ENCODE data around the gene GPR137. TPM values are rescaled to one million over a fixed set of nuclear protein-coding genes. Genes with fewer than 3 reads are reported as not detected.

GPR137 gene
- total and polyA plus RNA-seq, 9 of the 15 experiments (the other 6 are each of a cell fraction or from before 2014, with no cell fraction given), result 0.32 to 26.7 (median 10.7) TPM

DNA sequence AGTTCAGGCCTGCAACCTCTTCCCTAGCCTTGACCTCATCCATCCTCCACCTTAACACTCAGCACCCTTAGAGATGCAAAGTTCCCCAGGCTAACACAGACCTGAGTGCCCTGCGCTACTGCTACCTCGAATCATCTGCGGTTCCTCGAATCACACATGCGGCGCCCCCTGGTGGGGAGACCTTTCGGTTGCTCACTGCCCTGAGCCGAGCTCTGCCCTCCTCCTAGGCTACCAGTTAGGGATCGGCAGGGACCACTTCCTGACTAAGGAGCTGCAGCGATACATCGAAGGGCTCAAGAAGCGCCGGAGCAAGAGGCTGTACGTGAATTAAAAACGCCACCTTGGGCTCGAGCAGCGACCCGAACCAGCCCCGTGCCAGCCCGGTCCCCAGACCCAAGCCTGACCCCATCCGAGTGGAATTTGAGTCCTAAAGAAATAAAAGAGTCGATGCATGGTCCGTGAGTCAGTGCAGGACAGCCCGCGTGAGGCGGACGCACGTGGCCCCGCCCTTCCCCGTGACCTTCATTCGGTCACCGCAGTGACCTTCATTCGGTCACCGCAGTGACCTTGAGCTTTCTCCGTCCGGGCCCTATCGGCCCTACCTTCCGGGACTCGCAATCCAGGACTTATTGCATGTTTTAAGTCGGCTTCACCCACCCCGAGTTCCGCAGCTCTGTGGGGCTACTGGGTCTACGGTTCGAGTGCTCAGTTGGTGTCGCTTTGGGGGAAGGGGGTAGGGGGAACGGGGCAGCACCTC lies 18.8 kb downstream of the GPR137 start (continued):
- TF ChIP-seq CTBP1 (IDR thresholded peaks at IDR 0.05; ENCODE audit: borderline replicate concordance) (peak; percentile 87; the same call in 1 of the 2 replicates), HCFC1 (IDR thresholded peaks at IDR 0.05; ENCODE audit: low read depth, low read length) (no peak), FOXA1 (IDR thresholded peaks at IDR 0.05; ENCODE audit: borderline replicate concordance) (no peak), HMG20B (CRISPR knock-in tag; IDR thresholded peaks at IDR 0.05) (no peak), EHMT2 (IDR thresholded peaks at IDR 0.05) (no peak), ELF4 (CRISPR knock-in tag; IDR thresholded peaks at IDR 0.05) (no peak), CBX8 (IDR thresholded peaks at IDR 0.05; ENCODE audit: borderline replicate concordance, extremely low read depth, low read depth, low read length, poor library complexity, severe bottlenecking) (no peak), ZNF408 (CRISPR knock-in tag; IDR thresholded peaks at IDR 0.05; ENCODE audit: low read depth) (no peak), SREBF1 (IDR thresholded peaks at IDR 0.05; ENCODE audit: borderline replicate concordance, low read depth, low read length) (no peak), ZNF224 (CRISPR knock-in tag; IDR thresholded peaks at IDR 0.05) (no peak), ZNF354B (CRISPR knock-in tag; IDR thresholded peaks at IDR 0.05) (no peak), MAFF (IDR thresholded peaks at IDR 0.05; ENCODE audit: low read length) (no peak), ATF1 (CRISPR knock-in tag; IDR thresholded peaks at IDR 0.05) (no peak), ATF1 (tag; IDR thresholded peaks at IDR 0.05) (peak; percentile 78), KDM4B (IDR thresholded peaks at IDR 0.05; ENCODE audit: borderline replicate concordance in 2 of 2, low read depth in 1 of 2) (no peak), CEBPG (CRISPR knock-in tag; IDR thresholded peaks at IDR 0.05) (no peak; the same call in 1 of the 2 replicates), CEBPG (tag; conservative IDR thresholded peaks at IDR 0.05 in 1 of 2, IDR thresholded peaks at IDR 0.05 in 1 of 2) (no peak), SIN3A (IDR thresholded peaks at IDR 0.05; ENCODE audit: borderline replicate concordance in 2 of 2, control insufficient read depth in 1 of 2, low read depth in 2 of 2, low read length in 2 of 2) (0 out of 4 replicates have a peak, but pooled peaks of 1 of the 2 experiments have one; percentile 37), RB1 (IDR thresholded peaks at IDR 0.05; ENCODE audit: low read depth) (peak; percentile 16; the same call in 1 of the 2 replicates), SMARCC2 (IDR thresholded peaks at IDR 0.05; ENCODE audit: low read depth) (no peak)
- TF ChIP-seq, protein P1, sequence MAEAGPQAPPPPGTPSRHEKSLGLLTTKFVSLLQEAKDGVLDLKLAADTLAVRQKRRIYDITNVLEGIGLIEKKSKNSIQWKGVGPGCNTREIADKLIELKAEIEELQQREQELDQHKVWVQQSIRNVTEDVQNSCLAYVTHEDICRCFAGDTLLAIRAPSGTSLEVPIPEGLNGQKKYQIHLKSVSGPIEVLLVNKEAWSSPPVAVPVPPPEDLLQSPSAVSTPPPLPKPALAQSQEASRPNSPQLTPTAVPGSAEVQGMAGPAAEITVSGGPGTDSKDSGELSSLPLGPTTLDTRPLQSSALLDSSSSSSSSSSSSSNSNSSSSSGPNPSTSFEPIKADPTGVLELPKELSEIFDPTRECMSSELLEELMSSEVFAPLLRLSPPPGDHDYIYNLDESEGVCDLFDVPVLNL (CRISPR knock-in tag; IDR thresholded peaks at IDR 0.05; ENCODE audit: low read depth), result no peak
- TF ChIP-seq, protein P2, sequence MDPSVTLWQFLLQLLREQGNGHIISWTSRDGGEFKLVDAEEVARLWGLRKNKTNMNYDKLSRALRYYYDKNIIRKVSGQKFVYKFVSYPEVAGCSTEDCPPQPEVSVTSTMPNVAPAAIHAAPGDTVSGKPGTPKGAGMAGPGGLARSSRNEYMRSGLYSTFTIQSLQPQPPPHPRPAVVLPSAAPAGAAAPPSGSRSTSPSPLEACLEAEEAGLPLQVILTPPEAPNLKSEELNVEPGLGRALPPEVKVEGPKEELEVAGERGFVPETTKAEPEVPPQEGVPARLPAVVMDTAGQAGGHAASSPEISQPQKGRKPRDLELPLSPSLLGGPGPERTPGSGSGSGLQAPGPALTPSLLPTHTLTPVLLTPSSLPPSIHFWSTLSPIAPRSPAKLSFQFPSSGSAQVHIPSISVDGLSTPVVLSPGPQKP (CRISPR knock-in tag; IDR thresholded peaks at IDR 0.05), result no peak
- TF ChIP-seq, protein P3, sequence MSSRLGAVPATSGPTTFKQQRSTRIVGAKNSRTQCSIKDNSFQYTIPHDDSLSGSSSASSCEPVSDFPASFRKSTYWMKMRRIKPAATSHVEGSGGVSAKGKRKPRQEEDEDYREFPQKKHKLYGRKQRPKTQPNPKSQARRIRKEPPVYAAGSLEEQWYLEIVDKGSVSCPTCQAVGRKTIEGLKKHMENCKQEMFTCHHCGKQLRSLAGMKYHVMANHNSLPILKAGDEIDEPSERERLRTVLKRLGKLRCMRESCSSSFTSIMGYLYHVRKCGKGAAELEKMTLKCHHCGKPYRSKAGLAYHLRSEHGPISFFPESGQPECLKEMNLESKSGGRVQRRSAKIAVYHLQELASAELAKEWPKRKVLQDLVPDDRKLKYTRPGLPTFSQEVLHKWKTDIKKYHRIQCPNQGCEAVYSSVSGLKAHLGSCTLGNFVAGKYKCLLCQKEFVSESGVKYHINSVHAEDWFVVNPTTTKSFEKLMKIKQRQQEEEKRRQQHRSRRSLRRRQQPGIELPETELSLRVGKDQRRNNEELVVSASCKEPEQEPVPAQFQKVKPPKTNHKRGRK (tag; IDR thresholded peaks at IDR 0.05), result no peak
- TF ChIP-seq, protein P4, sequence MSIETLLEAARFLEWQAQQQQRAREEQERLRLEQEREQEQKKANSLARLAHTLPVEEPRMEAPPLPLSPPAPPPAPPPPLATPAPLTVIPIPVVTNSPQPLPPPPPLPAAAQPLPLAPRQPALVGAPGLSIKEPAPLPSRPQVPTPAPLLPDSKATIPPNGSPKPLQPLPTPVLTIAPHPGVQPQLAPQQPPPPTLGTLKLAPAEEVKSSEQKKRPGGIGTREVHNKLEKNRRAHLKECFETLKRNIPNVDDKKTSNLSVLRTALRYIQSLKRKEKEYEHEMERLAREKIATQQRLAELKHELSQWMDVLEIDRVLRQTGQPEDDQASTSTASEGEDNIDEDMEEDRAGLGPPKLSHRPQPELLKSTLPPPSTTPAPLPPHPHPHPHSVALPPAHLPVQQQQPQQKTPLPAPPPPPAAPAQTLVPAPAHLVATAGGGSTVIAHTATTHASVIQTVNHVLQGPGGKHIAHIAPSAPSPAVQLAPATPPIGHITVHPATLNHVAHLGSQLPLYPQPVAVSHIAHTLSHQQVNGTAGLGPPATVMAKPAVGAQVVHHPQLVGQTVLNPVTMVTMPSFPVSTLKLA (conservative IDR thresholded peaks at IDR 0.05), result peak; percentile 86 to 87
